Mesendoderm (in vitro differentiated cells): Measurements from ENCODE around the gene FLNB.
A peak's percentile ranks its signal among the peaks of the same experiment; 100 is the strongest.

Experiments
- DNase-seq: peaks from one replicate; pipeline ENCODE4 v3.0.0; 2013
- H2AK5ac ChIP-seq: 2 replicates; pipeline ENCODE4 v1.6.1; 2013; ENCODE audit warnings: low read length, inconsistent platforms
- H2BK120ac ChIP-seq: 2 replicates; pipeline ENCODE4 v1.6.1; 2013; ENCODE audit warnings: low read depth, mild to moderate bottlenecking, low read length, moderate library complexity, mixed read lengths
- H2BK15ac ChIP-seq: replicated peaks from 2 replicates; pipeline ENCODE4 v1.6.1; 2013; ENCODE audit warnings: low read depth, mild to moderate bottlenecking, moderate library complexity
- H2BK5ac ChIP-seq: 2 replicates; pipeline ENCODE4 v1.6.1; 2013; ENCODE audit warnings: low read length, inconsistent platforms
- H3K18ac ChIP-seq: 2 replicates; pipeline ENCODE4 v1.6.1; 2013; ENCODE audit warnings: mild to moderate bottlenecking, low read length, mixed read lengths
- H3K23ac ChIP-seq: one replicate; pipeline ENCODE4 v1.6.1; 2013; ENCODE audit warnings: low read length
- H3K27ac ChIP-seq: 2 replicates; pipeline ENCODE4 v1.5.1; 2013; ENCODE audit warnings: low read depth, mild to moderate bottlenecking, inconsistent platforms, low read length, moderate library complexity
- H3K27me3 ChIP-seq: 2 replicates; pipeline ENCODE4 v1.6.1; 2013; ENCODE audit warnings: low read length, control low read depth, mild to moderate bottlenecking, inconsistent platforms; ENCODE audit not compliant: insufficient read depth, poor library complexity
- H3K36me3 ChIP-seq: 2 replicates; pipeline ENCODE4 v1.6.1; 2013; ENCODE audit warnings: low read length, inconsistent platforms; ENCODE audit not compliant: control insufficient read depth, insufficient read depth
- H3K4ac ChIP-seq: one replicate; pipeline ENCODE4 v1.6.1; 2013; ENCODE audit warnings: low read depth, mild to moderate bottlenecking, low read length, moderate library complexity
- H3K4me1 ChIP-seq: 2 replicates; pipeline ENCODE4 v1.6.1; 2013; ENCODE audit warnings: low read depth, low read length, inconsistent platforms; ENCODE audit not compliant: control insufficient read depth
- H3K4me2 ChIP-seq: 2 replicates; pipeline ENCODE4 v1.6.1; 2013; ENCODE audit warnings: low read length
- H3K4me3 ChIP-seq: 2 replicates; pipeline ENCODE4 v1.5.1; 2013; ENCODE audit warnings: mild to moderate bottlenecking, low read length
- H3K56ac ChIP-seq: one replicate; pipeline ENCODE4 v1.6.1; 2013; ENCODE audit warnings: low read length
- H3K79me1 ChIP-seq: 2 replicates; pipeline ENCODE4 v1.6.1; 2013; ENCODE audit warnings: low read length, inconsistent platforms
- H3K79me2 ChIP-seq: 2 replicates; pipeline ENCODE4 v1.6.1; 2013; ENCODE audit warnings: mild to moderate bottlenecking, low read length; ENCODE audit not compliant: control insufficient read depth, insufficient read depth
- H3K9ac ChIP-seq: 2 replicates; pipeline ENCODE4 v1.6.1; 2013; ENCODE audit warnings: low read length, inconsistent platforms
- H4K5ac ChIP-seq: one replicate; pipeline ENCODE4 v1.6.1; 2013; ENCODE audit warnings: low read length
- H4K8ac ChIP-seq: one replicate; pipeline ENCODE4 v1.6.1; 2013; ENCODE audit warnings: low read depth, mild to moderate bottlenecking, control low read depth, low read length, moderate library complexity
- WGBS: extraction: QIAGEN DNeasy Blood & Tissue Kit; methylation state at CpG from one replicate; pipeline ENCODE4 v1.1.7; 2013; ENCODE audit warnings: low lambda C conversion rate, missing lambda C conversion rate; ENCODE audit not compliant: insufficient coverage; ENCODE audit errors: extremely low coverage; 5-methylcytosine and 5-hydroxymethylcytosine counted together

Gene FLNB

DNA sequence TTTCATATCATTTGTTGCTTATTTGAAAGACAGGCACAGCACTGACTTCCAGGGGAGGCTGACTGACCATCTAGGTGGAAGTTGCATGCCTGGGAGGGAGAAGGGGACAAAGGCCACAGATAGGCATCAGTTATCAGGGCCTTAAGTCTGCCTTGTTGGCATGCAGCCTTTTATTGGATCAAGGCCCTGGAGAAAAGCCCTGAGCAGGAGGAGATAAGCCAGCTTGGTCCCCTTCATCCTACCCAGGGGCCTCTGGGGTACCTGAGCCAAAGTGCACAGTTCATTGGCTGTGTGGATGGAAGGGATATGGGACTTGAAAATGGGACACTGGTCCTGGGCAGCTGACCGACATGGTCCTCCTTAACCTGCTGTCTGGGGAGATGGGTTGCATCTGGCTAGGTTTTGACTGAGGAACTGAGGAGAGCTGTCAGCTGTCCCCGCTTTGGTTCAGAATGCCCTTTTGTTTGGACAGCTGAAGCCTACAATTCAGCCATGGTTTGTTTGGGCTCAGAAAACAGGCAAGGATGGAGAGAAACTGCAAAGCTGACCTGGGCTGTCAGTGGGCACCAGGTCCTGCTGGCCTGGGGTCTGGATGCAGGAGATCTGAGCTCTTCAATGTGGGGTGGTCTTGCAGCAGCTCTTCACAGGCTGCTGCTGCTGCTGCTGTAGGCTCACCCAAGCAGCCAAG, 60.0 kb downstream of the FLNB start:
- Histone ChIP-seq H2BK120ac (no peak overlapping the region), H4K5ac (no peak overlapping the region), H3K4me3 (no peak overlapping the region), H3K23ac (peak overlapping the region; percentile 69), H4K8ac (no peak overlapping the region), H2AK5ac (no peak overlapping the region), H3K56ac (peak overlapping the region; percentile 53), H3K79me1 (peaks cover 14% of the 10 kb centered on the region), H2BK15ac (no peak overlapping the region), H3K18ac (no peak overlapping the region), H3K27ac (no peak overlapping the region), H3K9ac (peak overlapping the region; percentile 30), H3K4me1 (peaks cover 5% of the 10 kb centered on the region), H3K79me2 (peaks cover 31% of the 10 kb centered on the region), H3K36me3 (no peaks in the 10 kb centered on the region), H3K27me3 (no peaks in the 10 kb centered on the region), H2BK5ac (no peak overlapping the region), H3K4me2 (no peak overlapping the region), H3K4ac (no peak overlapping the region)
- no CpG with 5 or more reads among the region's 2 CpGs for WGBS
- peak; percentile 58 for DNase-seq

DNA sequence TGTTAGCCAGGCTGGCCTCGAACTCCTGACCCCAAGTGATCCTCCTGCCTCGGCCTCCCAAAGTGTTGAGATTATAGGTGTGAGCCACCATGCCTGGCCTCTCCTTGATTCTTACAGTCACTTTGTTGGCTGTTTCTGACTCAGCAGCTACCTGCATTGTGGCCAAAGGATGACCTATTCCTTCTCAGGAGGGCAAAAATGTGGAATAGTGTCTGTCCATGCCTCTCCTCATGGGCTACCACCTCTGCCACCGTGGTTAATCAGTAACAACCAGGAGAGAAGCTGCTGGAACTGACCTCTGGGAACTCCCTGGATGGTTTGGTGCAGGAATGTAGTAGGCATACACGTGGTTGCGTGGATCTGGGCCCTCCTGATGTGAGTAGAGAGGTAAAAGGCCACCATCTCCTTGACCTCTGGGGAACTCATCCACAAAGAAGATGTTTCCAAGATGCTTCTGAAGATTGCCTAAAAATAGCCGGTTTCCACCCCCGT, 63.3 kb downstream of the FLNB start:
- peaks cover 27% of the 10 kb centered on the region for H3K79me1 ChIP-seq
- no peak overlapping the region for H2AK5ac ChIP-seq
- H3K4me2 ChIP-seq = no peak overlapping the region
- H2BK5ac ChIP-seq = no peak overlapping the region
- peaks cover 27% of the 10 kb centered on the region for H3K79me2 ChIP-seq
- no peaks in the 10 kb centered on the region for H3K36me3 ChIP-seq
- H3K27me3 ChIP-seq = no peaks in the 10 kb centered on the region
- no peak overlapping the region for H4K8ac ChIP-seq
- no peak overlapping the region for H3K9ac ChIP-seq
- H3K4me3 ChIP-seq = no peak overlapping the region
- H2BK120ac ChIP-seq = no peak overlapping the region
- H3K18ac ChIP-seq = no peak overlapping the region
- no peak overlapping the region for H4K5ac ChIP-seq
- H3K23ac ChIP-seq = no peak overlapping the region
- WGBS = no CpG with 5 or more reads among the region's 7 CpGs
- peaks cover 2% of the 10 kb centered on the region for H3K4me1 ChIP-seq
- H3K27ac ChIP-seq = no peak overlapping the region
- H2BK15ac ChIP-seq = no peak overlapping the region
- H3K4ac ChIP-seq = no peak overlapping the region
- no peak for DNase-seq
- H3K56ac ChIP-seq = no peak overlapping the region

DNA sequence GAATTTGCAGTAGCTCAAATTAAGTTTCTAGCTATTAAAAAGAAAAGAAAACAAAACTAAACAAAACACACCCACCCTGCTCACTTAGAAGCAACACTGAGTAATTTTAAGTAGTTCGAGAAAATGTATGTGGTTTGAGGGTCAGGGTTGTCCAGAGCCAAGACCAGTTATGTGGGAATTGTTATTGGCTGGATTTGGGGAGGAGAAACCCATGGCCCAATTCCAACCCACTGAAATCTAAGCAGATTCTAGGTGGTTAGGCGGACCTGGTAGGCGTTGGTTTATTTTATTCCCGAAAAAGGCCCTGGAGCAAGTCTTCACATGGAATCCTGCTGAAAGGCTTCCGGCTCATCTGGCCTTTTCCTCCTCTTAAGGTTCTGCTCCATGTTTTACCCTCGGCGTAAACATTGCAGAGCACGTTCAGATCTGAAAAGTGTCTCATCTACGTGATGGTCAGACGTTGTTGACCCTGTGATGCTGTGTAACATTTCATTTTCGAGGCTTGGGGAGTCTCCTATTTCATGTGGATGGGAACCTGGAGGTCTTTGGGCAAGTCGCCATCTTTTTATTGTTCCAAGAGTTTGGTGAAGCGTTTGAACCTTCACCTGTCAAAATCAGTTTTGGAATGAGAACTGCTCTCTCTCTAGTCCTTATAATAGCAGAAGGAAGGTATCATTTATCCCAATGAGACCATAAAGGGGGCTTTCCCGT, 64.0 kb downstream of the FLNB start:
- Histone ChIP-seq H3K79me2 (peaks cover 22% of the 10 kb centered on the region), H2AK5ac (no peak overlapping the region), H4K5ac (no peak overlapping the region), H3K4ac (no peak overlapping the region), H3K4me1 (peaks cover 2% of the 10 kb centered on the region), H3K18ac (no peak overlapping the region), H3K4me3 (no peak overlapping the region), H3K27me3 (no peaks in the 10 kb centered on the region), H2BK120ac (no peak overlapping the region), H3K36me3 (no peaks in the 10 kb centered on the region), H3K23ac (no peak overlapping the region), H3K79me1 (peaks cover 24% of the 10 kb centered on the region), H3K9ac (no peak overlapping the region), H3K4me2 (no peak overlapping the region), H2BK15ac (no peak overlapping the region), H3K27ac (no peak overlapping the region), H2BK5ac (no peak overlapping the region), H3K56ac (no peak overlapping the region), H4K8ac (no peak overlapping the region)
- no CpG with 5 or more reads among the region's 14 CpGs for WGBS
- no peak for DNase-seq

DNA sequence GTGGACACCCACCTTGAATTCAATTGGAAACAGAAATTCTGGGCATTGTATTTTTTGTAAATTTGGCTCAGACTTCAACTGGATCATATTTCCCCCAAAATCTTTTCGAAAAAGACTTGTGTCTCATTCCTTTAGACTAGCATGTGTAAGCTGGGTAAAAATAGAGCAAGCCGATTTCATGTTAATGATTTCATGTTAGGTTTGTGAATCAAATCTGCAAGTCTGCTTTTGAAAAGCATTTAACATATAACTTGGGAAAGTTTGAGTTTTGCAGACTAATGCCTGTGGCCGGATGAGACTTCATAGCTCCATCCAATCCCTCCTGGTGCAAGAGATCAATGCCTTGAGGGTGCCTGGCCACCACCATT, 64.5 kb downstream of the FLNB start:
- Histone ChIP-seq H2BK15ac (no peak overlapping the region), H3K4ac (no peak overlapping the region), H3K4me2 (no peak overlapping the region), H3K36me3 (no peaks in the 10 kb centered on the region), H3K23ac (no peak overlapping the region), H3K27me3 (no peaks in the 10 kb centered on the region), H2BK120ac (no peak overlapping the region), H4K5ac (no peak overlapping the region), H3K56ac (no peak overlapping the region), H3K27ac (no peak overlapping the region), H3K18ac (no peak overlapping the region), H2AK5ac (no peak overlapping the region), H2BK5ac (no peak overlapping the region), H3K4me3 (no peak overlapping the region), H3K9ac (no peak overlapping the region), H3K79me1 (peaks cover 24% of the 10 kb centered on the region), H3K79me2 (peaks cover 20% of the 10 kb centered on the region), H4K8ac (no peak overlapping the region), H3K4me1 (peaks cover 2% of the 10 kb centered on the region)
- no peak for DNase-seq
- no CpG with 5 or more reads among the region's 3 CpGs for WGBS

DNA sequence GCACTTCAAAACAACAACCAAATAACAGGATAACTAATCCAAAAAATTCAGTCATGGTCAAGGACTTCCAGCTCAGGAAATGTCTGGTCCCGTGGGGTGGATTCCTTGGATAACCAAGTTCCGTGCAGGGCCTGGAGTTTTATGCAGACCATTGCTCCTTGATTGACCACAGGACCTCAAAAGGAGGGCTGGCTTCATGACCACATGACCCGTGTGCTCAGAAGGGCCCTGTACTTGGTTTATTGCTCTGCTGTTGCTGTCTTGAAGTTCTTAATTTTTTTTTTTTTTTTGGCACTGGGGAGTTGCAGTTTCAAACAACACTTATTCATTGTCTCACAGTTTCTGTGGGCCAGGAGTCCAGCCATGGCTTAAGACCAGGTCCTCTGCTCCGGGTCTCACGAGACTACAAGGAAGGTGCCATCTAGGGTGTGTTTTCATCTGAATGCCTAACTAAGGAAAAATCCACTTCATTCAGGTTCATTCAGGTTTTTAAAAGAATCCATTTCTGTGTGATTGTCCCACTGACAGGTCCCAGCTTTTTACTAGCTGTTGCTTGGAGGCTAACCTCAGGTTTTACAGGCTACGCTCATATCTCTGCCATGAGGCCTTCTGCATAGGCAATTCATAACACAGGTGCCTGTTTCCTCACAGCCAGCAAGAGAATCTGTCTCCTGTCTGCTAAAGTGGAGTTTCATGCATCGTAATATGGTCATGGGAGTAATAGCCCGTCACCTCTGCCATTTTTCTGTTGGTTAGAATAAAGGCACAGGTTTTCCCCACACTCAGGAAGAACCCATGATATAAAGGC, 65.3 kb downstream of the FLNB start:
- peaks cover 19% of the 10 kb centered on the region for H3K79me1 ChIP-seq
- no peak overlapping the region for H3K9ac ChIP-seq
- H3K4ac ChIP-seq = no peak overlapping the region
- no peak overlapping the region for H3K27ac ChIP-seq
- H4K5ac ChIP-seq = no peak overlapping the region
- no peaks in the 10 kb centered on the region for H3K36me3 ChIP-seq
- no peak overlapping the region for H3K23ac ChIP-seq
- no peak overlapping the region for H2AK5ac ChIP-seq
- no peaks in the 10 kb centered on the region for H3K4me1 ChIP-seq
- no peak overlapping the region for H3K18ac ChIP-seq
- H2BK5ac ChIP-seq = no peak overlapping the region
- no peak for DNase-seq
- no peak overlapping the region for H3K56ac ChIP-seq
- H3K4me3 ChIP-seq = no peak overlapping the region
- no CpG with 5 or more reads among the region's 8 CpGs for WGBS
- H4K8ac ChIP-seq = no peak overlapping the region
- H3K79me2 ChIP-seq = peaks cover 13% of the 10 kb centered on the region
- H3K27me3 ChIP-seq = no peaks in the 10 kb centered on the region
- no peak overlapping the region for H2BK120ac ChIP-seq
- H3K4me2 ChIP-seq = no peak overlapping the region
- no peak overlapping the region for H2BK15ac ChIP-seq
